SJSA1 (cell line): Measurements from ENCODE around the gene CDKN1A. TPM values are rescaled to one million over a fixed set of nuclear protein-coding genes. Genes with fewer than 3 reads are reported as not detected.

Source experiments
- DNase-seq, 2 experiments: peaks; one replicate each; pipeline ENCODE4 v3.0.0-alpha.2; 2015 to 2020; ENCODE audit warnings: low spot score in 2 of 2, low read depth in 1 of 2
- H3K27ac ChIP-seq: fragments of 250-450 bp; sonication (Bioruptor Pico); 2 replicates; pipeline ENCODE4 v1.5.1; 2020; ENCODE audit warnings: mild to moderate bottlenecking, moderate library complexity
- H3K27me3 ChIP-seq: fragments of 250-450 bp; sonication (Bioruptor Pico); replicated peaks from 2 replicates; pipeline ENCODE4 v1.5.1; 2020; ENCODE audit warnings: mild to moderate bottlenecking, moderate library complexity
- H3K36me3 ChIP-seq: fragments of 250-450 bp; sonication (Bioruptor Pico); 2 replicates; pipeline ENCODE4 v1.5.1; 2020; ENCODE audit warnings: mild to moderate bottlenecking
- H3K4me1 ChIP-seq: fragments of 250-450 bp; sonication (Bioruptor Pico); replicated peaks from 2 replicates; pipeline ENCODE4 v1.6.1; 2021; ENCODE audit warnings: mild to moderate bottlenecking
- H3K4me3 ChIP-seq: fragments of 250-450 bp; sonication (Bioruptor Pico); 2 replicates; pipeline ENCODE4 v1.5.1; 2020; ENCODE audit warnings: mild to moderate bottlenecking
- H3K9me3 ChIP-seq: fragments of 250-450 bp; sonication (Bioruptor Pico); replicated peaks from 2 replicates; pipeline ENCODE4 v1.5.1; 2020; ENCODE audit warnings: mild to moderate bottlenecking
- total RNA-seq: library from RNA; depleted of rRNA; stranded (reverse); fragments of >200 nt; shearing (Covaris generic); gene quantifications from 2 replicates; pipeline ENCODE4 v1.2.3, GENCODE V29; 2014; rRNA removed

Gene CDKN1A
- total RNA-seq: 125 and 133 TPM in 2 replicates

GRCh38 chr6:36678488-36679042, at the start of gene CDKN1A:
CDKN1A (plus strand) TSS chr6:36678714; CDS start chr6:36684102, 5,388 bp downstream.
- no peaks in the 10 kb centered on the region for H3K27me3 ChIP-seq
- H3K4me3 ChIP-seq: peak within 1 kb of the TSS; percentile 58
- peaks cover 43% of the 10 kb centered on the region for H3K4me1 ChIP-seq
- H3K27ac ChIP-seq: peak within 1 kb of the TSS; percentile 82
- peak; percentile 94 to 96 for DNase-seq
- no peaks in the 10 kb centered on the region for H3K9me3 ChIP-seq
- H3K36me3 ChIP-seq: peaks cover 32% of the 10 kb centered on the region

DNA sequence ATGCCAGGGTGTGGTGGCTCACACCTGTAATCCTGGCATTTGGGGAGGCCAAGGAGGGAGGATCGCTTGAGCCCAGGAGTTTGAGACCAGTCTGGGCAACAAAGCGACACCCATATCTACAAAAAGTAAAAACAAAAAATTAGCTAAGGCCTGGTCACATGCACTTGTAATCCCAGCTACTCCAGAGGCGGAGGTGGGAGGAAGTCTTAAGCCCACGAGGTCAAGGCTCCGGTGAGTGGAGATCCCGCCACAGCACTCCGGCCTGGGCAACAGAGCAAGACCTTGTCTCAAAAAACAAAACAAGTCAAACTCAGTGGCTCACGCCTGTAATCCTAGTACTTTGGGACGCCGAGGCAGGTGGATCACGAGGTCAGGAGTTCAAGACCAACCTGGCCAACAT, 48.7 kb upstream of the CDKN1A start:
- H3K36me3 ChIP-seq: no peaks in the 10 kb centered on the region
- H3K27me3 ChIP-seq: no peaks in the 10 kb centered on the region
- H3K4me3 ChIP-seq: no peak overlapping the region
- H3K27ac ChIP-seq: no peak overlapping the region
- DNase-seq: no peak
- H3K9me3 ChIP-seq: no peaks in the 10 kb centered on the region
- H3K4me1 ChIP-seq: peaks cover 31% of the 10 kb centered on the region

GRCh38 chr6:36631326-36632011, 47.0 kb upstream of the CDKN1A start:
- DNase-seq: no peak

DNA sequence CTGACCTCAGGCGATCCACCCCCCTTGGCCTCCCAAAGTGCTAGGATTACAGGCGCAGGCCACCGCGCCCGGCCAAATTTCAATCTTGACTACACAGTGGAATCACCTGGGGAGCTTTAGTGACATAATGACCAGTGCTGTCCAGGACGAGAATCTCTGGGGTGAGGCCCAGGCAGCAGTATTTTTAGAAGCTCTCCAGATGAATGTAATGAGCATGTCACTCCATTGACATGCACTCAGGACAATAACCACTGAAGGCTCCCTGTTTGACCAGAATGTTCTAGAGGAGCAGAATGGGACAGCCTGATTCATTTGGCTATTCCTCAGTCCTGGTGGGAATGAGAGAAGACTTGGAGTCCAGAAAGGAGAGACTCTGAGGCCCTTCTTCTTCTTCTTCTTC, 45.1 kb upstream of the CDKN1A start:
- H3K27me3 ChIP-seq: no peaks in the 10 kb centered on the region
- no peak overlapping the region for H3K4me3 ChIP-seq
- no peaks in the 10 kb centered on the region for H3K9me3 ChIP-seq
- peaks cover 22% of the 10 kb centered on the region for H3K4me1 ChIP-seq
- DNase-seq: no peak
- no peak overlapping the region for H3K27ac ChIP-seq
- no peaks in the 10 kb centered on the region for H3K36me3 ChIP-seq

More at GRCh38 chr6:36631326-36632011, 47.0 kb upstream of the CDKN1A start:
- Histone ChIP-seq H3K36me3 (no peaks in the 10 kb centered on the region), H3K27ac (no peak overlapping the region), H3K4me1 (peaks cover 33% of the 10 kb centered on the region), H3K27me3 (no peaks in the 10 kb centered on the region), H3K4me3 (no peak overlapping the region), H3K9me3 (no peaks in the 10 kb centered on the region)

- H3K4me1 ChIP-seq: peaks cover 21% of the 10 kb centered on the region
- no peaks in the 10 kb centered on the region for H3K27me3 ChIP-seq
- DNase-seq: peak; percentile 84 to 86
- H3K27ac ChIP-seq: peak overlapping the region; percentile 75
- H3K9me3 ChIP-seq: no peaks in the 10 kb centered on the region
- no peaks in the 10 kb centered on the region for H3K36me3 ChIP-seq
- H3K4me3 ChIP-seq: no peak overlapping the region
Measured at GRCh38 chr6:36633915-36634314, 44.6 kb upstream of the CDKN1A start.

DNA sequence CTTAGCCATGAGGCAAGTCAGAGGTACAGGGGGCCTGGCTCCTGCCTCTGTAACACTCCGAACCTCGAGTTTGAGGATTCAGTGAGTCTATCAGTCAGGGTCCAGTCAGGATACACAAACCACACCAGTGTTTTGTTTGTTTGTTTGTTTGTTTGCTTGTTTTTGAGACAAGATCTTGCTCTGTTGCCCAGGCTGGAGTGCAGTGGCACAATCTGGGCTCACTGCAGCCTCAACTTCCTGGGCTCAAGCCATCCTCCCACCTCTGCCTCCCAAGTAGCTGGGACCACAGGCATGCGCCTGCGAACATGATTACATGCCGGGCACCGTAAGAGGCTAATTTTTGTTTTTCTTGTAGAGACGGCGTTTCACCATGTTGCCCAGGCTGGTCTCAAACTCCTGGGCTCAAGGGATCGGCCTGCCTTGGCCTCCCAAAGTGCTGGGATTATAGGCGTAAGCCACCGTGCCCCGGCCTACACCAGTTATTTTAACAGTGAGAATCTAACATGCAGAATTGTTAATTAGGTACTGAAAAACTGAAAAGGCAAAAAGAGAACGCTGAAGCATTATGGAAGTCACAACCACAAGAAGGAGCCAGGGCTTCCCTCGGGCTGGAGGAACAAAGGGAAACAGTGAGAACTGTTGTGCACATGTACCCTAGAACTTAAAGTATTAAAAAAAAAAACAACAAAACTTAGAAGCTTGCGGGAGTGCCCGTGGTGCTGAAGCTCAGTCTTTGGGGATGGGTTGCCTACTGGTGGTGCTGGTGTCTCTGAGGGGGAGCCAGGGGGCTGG, 44.0 kb upstream of the CDKN1A start:
- no peak for DNase-seq
- Histone ChIP-seq H3K27ac (peak overlapping the region; percentile 75), H3K27me3 (no peaks in the 10 kb centered on the region), H3K4me1 (peaks cover 21% of the 10 kb centered on the region), H3K36me3 (no peaks in the 10 kb centered on the region), H3K4me3 (no peak overlapping the region), H3K9me3 (no peaks in the 10 kb centered on the region)

GRCh38 chr6:36636283-36636682, 42.2 kb upstream of the CDKN1A start:
- no peaks in the 10 kb centered on the region for H3K27me3 ChIP-seq
- H3K4me3 ChIP-seq: no peak overlapping the region
- H3K27ac ChIP-seq: no peak overlapping the region
- no peak for DNase-seq
- H3K9me3 ChIP-seq: no peaks in the 10 kb centered on the region
- H3K4me1 ChIP-seq: peaks cover 27% of the 10 kb centered on the region
- H3K36me3 ChIP-seq: no peaks in the 10 kb centered on the region

GRCh38 chr6:36636687-36637418, 41.7 kb upstream of the CDKN1A start:
- Histone ChIP-seq H3K27ac (no peak overlapping the region), H3K4me3 (no peak overlapping the region), H3K9me3 (no peaks in the 10 kb centered on the region)

DNA sequence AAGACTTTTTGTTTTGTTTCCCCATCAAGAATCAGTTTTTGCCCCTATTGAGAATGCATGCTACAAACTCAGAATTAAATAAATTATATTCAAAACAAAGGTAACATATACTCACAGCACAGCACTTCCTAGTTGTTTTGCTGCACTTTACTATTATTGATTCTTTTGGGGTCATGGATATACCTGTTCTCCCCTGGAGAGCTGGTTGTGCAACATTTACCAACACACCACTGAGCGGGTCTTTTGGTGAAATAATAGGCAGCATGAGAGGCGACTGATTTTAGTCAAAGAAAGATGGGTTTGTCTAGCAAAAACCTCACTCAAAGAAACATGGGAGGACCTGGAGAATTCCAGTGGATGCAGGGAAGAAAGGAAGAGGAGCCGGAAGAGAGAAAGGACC, 39.9 kb upstream of the CDKN1A start:
- Histone ChIP-seq H3K27me3 (no peaks in the 10 kb centered on the region), H3K27ac (no peak overlapping the region), H3K4me1 (peaks cover 39% of the 10 kb centered on the region), H3K36me3 (no peaks in the 10 kb centered on the region), H3K9me3 (no peaks in the 10 kb centered on the region), H3K4me3 (no peak overlapping the region)
- no peak for DNase-seq

More at GRCh38 chr6:36636687-36637418, 41.7 kb upstream of the CDKN1A start:
- Histone ChIP-seq H3K27me3 (no peaks in the 10 kb centered on the region), H3K36me3 (no peaks in the 10 kb centered on the region), H3K4me1 (peaks cover 32% of the 10 kb centered on the region)
- no peak for DNase-seq

DNA sequence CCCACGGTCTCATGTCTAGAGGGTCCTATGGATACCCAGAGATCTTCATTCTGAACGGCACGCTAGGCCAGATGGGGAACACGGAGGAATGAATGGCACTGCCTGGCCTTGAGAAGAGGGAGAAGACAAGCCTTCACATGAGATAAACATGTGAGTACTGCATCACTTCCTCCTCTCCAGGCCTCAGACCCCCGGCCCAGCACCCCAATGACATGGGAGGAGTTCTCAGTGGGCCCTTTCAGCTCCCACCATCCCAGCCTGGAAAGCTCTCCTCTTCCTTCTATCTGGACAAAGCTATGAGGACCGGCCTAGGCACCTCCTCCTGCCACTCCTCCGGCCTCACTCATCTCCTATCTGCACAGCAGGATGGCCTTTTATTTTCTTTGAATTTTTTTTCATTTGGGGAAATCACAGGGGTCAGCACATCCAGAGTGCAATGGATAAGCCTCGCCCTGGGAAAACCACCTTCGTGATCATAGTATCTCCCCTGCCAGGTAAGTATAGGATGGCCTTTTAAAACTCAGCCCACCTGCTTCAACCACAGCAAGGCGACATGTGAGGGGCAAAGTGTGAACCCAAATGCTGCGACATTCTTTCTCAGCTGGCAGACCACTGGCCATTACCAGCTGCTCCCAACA, 39.2 kb upstream of the CDKN1A start:
- peak in 1 of 2 experiments; percentile 68 for DNase-seq
- Histone ChIP-seq H3K9me3 (no peaks in the 10 kb centered on the region), H3K36me3 (no peaks in the 10 kb centered on the region)

DNA sequence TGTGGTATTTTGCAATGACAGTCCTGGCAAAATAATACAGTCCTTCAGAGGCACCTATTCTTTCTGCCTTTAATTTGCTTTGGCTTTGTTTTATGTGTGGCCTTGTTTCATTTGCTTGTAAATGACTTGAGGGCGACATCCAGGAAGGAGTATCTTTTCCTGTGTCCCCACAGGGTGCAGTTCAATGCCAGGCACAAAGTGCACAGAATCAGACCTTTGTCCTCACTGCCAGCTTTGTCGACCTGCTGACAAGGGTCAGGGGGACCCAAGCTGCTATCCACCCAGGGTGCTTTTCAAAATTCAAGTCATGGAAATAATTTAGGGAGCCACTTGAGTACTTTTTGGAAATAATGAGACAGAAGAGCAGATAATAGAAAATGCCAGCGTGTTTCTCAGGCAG, 37.0 kb upstream of the CDKN1A start:
- no peak overlapping the region for H3K27ac ChIP-seq
- no peak for DNase-seq
- H3K27me3 ChIP-seq: no peaks in the 10 kb centered on the region
- no peaks in the 10 kb centered on the region for H3K9me3 ChIP-seq
- peaks cover 32% of the 10 kb centered on the region for H3K4me1 ChIP-seq
- H3K36me3 ChIP-seq: no peaks in the 10 kb centered on the region
- H3K4me3 ChIP-seq: no peak overlapping the region

More for the DNA sequence above, 39.2 kb upstream of the CDKN1A start:
- H3K27ac ChIP-seq: no peak overlapping the region
- peaks cover 35% of the 10 kb centered on the region for H3K4me1 ChIP-seq
- no peak overlapping the region for H3K4me3 ChIP-seq
- H3K27me3 ChIP-seq: no peaks in the 10 kb centered on the region

DNA sequence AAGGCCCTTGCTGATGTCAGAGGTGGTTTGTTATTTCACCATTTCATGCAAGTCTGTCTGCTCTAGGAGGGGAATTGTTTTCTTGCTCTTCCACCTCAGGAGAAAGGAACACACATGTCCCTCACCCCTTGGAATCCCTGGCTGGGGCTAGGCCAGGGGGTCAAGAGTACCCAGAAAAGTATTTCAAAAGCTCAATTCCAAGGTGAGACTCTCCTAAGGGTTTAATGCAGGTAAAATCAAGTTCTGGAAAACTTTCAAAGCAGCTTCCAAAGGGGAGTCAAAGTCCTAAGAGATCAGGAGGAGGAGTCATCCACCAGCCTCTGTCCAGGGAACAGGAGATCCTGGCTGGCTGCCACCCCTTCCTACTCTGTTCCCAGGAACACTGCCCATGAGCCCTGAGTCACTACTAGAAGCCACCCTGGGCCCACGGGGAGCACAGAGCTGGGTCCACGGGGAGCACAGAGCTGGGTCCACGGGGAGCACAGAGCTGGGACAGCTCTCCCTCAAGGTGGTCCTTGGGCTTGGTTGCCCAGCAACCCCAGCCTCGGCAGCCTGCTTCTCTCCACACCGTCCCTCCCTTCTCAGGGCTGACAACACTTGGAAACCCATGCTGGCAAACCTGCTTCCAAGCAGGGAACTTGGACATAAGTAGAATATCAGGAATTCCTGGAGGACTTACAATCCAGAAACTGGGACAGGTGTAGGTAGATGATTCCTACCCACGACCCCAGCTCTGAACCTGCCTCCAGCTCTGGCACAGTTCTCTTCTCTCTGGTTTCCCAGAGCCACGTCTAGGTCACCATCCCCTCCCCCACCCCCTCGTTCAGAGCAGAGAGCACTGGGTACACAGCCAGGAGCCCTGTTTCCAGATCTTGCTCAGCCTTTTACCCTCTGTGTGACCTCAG, 35.3 kb upstream of the CDKN1A start:
- H3K4me3 ChIP-seq: no peak overlapping the region
- DNase-seq: peak; percentile 55 to 79
- no peaks in the 10 kb centered on the region for H3K9me3 ChIP-seq
- H3K27ac ChIP-seq: no peak overlapping the region
- no peaks in the 10 kb centered on the region for H3K27me3 ChIP-seq
- H3K4me1 ChIP-seq: peaks cover 32% of the 10 kb centered on the region
- no peaks in the 10 kb centered on the region for H3K36me3 ChIP-seq
